GM18951 (cell line): ENCODE data around the gene PREX1.
A peak's percentile ranks its signal among the peaks of the same experiment; 100 is the strongest.
"Not testable (repeated sequence)": the region's sequence is repeated elsewhere in the genome, so short reads cannot be mapped to it uniquely, and the experiment has no call there.

Experiments used
- POLR2A ChIP-seq: IDR thresholded peaks from 4 replicates; pipeline ENCODE4 v1.6.1; 2011; ENCODE audit warnings: mild to moderate bottlenecking; ENCODE audit not compliant: insufficient read length, insufficient read depth; ENCODE audit errors: extremely low read depth
- in situ Hi-C: fragments of 300-500 bp; cut with MboI; formaldehyde crosslinking; loops from one replicate; pipeline ENCODE4 v1.12.0; 2022; ENCODE audit warnings: low sequenced_read_pairs, mixed read lengths, inconsistent platforms; ENCODE audit not compliant: unreplicated experiment

The PREX1 gene

GRCh38 chr20:48852609-48853008 lies 24.8 kb upstream of the PREX1 start:
- in situ Hi-C loops: no loop called here
- no peak for TF ChIP-seq POLR2A

GRCh38 chr20:48851579-48851978 lies 23.8 kb upstream of the PREX1 start:
- in situ Hi-C loops: no loop called here
- no peak for TF ChIP-seq POLR2A

DNA sequence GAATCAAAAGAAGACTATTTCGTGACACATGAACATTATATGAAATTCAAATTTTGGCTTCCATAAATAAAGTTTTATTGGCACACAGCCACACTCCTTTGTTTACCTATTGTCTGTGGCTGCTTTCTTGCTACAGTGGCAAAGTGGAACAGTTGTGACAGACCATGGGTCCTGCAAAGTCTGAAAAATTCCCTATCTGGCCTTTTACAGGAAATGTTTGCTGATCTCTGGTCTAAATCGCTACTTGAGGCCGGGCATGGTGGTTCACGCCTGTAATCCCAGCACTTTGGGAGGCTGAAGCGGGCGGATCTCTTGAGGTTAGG lies 23.1 kb upstream of the PREX1 start:
- in situ Hi-C loops: no loop called here
- no peak for TF ChIP-seq POLR2A

DNA sequence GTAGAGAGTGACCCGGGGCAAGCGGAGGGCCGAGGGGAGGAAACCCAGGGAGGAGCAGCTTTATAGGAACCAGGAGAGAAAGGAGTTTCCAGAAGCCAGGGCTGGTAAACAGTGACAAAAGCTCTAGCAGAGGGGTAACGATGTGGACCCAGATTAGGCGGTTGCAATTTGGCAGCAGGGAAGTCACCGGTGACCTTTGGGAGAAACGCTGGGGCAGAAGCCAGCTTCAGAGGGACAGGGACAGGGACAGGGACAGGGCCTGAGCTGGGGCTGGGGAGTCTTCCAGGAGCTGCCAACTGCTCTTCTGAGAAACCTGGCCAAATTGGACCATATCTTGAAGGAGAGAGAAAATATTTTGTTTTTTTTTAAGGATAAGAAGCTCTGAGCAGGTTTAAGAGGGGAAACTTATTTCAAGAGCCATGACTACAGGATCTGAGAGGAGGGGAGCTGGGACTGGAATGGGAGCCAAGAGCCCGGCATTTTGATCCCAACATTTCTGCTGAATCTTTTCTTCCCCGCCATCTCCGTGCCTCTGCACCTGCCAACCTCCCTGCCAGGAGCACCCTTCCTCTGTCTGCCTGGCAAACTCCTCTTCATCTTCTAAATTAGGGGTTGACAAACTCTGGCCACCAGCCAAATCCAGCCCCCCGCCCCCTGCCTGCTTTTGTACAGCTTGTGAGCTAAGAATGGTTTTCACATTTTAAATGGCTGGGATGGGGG lies 22.6 kb upstream of the PREX1 start:
- in situ Hi-C loops: no loop called here
- TF ChIP-seq POLR2A: no peak

- in situ Hi-C loops: no loop called here
- no peak for TF ChIP-seq POLR2A
These were observed 22.0 kb upstream of the PREX1 start for GRCh38 chr20:48849779-48850178.

DNA sequence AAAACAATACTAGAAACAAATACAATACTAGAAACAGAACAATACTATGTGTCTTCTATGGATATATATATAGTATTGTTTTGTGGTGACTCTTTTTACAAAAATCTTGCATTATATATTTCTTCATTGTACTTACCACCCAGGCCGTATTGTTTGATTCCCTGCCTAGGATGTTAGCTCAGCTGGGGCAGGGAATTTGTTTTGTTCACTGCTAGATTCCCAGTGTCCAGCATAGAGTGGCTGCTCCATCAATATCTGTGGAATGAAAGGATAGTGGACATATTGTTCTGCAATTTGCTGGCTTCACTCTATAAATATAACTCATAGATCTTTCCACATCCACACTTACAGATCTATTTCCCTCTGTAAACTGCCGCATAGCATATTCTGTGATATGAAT lies 21.5 kb upstream of the PREX1 start:
- TF ChIP-seq POLR2A: no peak
- in situ Hi-C loops: no loop called here

GRCh38 chr20:48847498-48848205 lies 19.9 kb upstream of the PREX1 start:
- in situ Hi-C loops: no loop called here
- no peak for TF ChIP-seq POLR2A

GRCh38 chr20:48846516-48847492 lies 19.0 kb upstream of the PREX1 start:
- in situ Hi-C loops: no loop called here
- peak; percentile 40 for TF ChIP-seq POLR2A

DNA sequence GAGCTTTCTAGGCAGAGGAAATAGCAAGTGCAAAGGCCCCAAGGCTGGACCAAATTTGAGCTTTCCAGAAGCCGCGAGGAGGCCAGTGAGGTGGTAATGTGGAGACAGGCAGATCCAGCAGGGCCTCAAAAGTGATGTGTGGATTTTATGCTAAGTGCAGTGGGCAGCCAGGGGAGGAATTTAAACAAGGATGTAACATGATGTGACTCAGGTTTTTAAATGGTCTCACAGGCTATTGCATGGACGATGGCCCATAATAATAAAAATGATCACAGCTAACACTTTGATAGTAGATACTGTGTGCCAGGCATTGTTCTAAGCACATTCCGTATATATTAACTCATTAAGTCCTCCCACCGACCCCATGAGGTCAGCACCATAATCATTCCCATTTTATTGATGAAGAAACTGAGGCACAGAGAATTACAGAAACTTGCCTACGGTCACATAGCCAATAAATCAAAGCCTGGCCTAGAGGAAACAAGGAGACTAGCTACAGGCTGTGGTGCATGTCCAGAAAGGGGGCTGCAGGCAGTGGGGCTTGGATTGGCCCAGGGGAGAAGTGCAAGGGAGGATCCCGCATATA lies 18.0 kb upstream of the PREX1 start:
- TF ChIP-seq POLR2A: no peak
- in situ Hi-C loops: no loop called here

DNA sequence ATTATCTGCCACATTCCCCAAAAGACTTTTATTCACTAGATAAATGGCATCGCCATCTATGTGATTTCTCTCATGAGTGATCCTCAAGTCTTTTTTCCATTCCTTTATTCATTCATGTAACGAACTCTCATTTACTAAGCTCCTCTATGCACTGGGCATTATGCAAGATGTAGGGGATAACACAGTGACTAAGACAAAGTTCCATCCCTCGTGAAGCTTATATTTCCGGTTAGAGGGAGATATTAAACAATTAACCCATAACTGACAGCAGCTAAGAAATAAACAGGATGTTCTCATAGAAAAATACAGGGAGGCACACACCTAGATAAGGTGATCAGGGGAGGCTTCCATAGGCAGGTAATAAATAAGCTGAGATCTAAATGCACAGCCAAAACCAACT lies 17.2 kb upstream of the PREX1 start:
- TF ChIP-seq POLR2A: no peak

DNA sequence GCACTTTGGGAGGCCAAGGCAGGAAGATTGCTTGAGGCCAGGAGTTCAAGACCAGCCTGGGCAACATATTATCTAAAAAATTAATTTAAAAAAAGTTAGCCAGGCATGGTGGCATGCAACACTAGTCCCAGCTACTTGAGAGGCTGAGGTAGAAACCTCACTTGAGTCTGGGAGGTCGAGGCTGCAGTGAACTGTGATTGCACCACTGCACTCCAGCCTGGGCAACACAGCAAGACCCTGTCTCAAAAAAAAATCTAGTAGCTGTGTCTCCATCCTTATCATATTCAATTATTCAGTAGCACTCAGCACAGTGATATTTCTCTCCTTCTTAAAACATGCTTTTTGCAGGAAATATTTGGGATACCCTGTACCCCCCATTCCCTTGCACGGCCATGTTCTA lies 16.1 kb upstream of the PREX1 start:
- in situ Hi-C loops: not testable (repeated sequence)

More for the DNA sequence above, 17.2 kb upstream of the PREX1 start:
- in situ Hi-C loops: no loop called here

DNA sequence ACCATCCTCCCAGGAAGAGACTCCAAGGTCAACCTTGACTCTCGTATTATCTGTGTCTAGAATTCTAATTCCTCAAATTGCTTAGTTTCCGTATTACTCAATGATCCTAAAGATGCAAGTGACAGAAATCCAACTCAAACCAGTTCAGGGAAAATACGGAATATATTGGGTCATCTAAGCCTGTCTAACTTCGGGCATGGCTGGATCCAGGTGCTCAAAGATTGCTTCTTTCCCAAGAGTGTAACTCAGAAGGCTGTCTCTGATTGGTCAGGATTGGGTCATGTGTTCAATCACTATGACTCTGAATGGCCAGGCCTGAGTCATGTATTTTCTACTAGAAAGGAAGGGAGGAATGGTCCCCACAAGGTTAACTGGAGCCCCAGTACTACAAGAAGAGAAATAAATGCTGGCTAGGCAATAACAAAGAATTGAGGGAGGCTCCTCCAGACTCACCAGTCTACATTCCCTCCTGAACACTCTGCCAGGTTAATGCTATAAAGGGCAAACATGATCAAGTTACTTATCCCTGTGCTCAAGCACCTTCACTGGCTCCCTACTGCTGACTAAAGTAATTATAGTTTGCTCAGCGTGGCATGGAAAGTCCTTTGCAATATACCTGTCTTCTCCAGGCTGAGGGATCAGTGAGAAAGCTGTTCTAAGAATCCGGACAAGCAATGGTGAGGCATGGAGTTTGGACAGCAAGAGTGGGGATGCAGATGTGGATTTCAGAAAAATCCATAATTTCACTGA lies 15.4 kb upstream of the PREX1 start:
- no peak for TF ChIP-seq POLR2A
- in situ Hi-C loops: no loop called here

GRCh38 chr20:48841875-48842529 lies 14.2 kb upstream of the PREX1 start:
- in situ Hi-C loops: no loop called here
- no peak for TF ChIP-seq POLR2A
